ENCODE data around the gene IFNGR2. TPM values are rescaled to one million over a fixed set of nuclear protein-coding genes. Genes with fewer than 3 reads are reported as not detected.

IFNGR2 gene
- polyA plus RNA-seq, 1 donor (not counting 4 experiments of a cell fraction or from before 2014, with no cell fraction given), result 94.3 TPM

- TF ChIP-seq CTCF (optimal IDR thresholded peaks at IDR 0.05 in 1 of 3, IDR thresholded peaks at IDR 0.05 in 1 of 3, conservative IDR thresholded peaks at IDR 0.05 in 1 of 3; ENCODE audit: extremely low read depth in 1 of 3, insufficient read depth in 2 of 3, low read length in 3 of 3) (no peak), EZH2 (IDR thresholded peaks at IDR 0.05; ENCODE audit: low read length) (no peak)
- Histone ChIP-seq H3K79me2 (ENCODE audit: control insufficient read depth, insufficient read depth, low read length) (peaks cover 48% of the 10 kb centered on the region), H3K9me1 (ENCODE audit: control insufficient read depth, extremely low read depth, insufficient read depth, low read length) (no peaks in the 10 kb centered on the region), H4K20me1 (ENCODE audit: control insufficient read depth, extremely low read depth, insufficient read depth, low read length) (no peaks in the 10 kb centered on the region), H3K27ac (ENCODE audit: control insufficient read depth, insufficient read depth, low read length) (no peak overlapping the region), H3K36me3 (ENCODE audit: control insufficient read depth in 2 of 2, extremely low read depth in 1 of 2, insufficient read depth in 2 of 2, low read length in 2 of 2) (peaks cover 0 to 3% of the 10 kb centered on the region in 2 experiments), H3K9me3 (ENCODE audit: control insufficient read depth, low read depth, low read length) (no peaks in the 10 kb centered on the region), H3K4me3 (ENCODE audit: control insufficient read depth in 2 of 3, extremely low read depth in 1 of 3, insufficient read depth in 2 of 3, low read depth in 1 of 3, low read length in 3 of 3) (no peak overlapping the region), H2AFZ (ENCODE audit: control insufficient read depth, low read length) (no peak overlapping the region), H3K9ac (ENCODE audit: control insufficient read depth, extremely low read depth, insufficient read depth, low read length) (no peak overlapping the region), H3K27me3 (ENCODE audit: control insufficient read depth, extremely low read depth, insufficient read depth, low read length) (no peaks in the 10 kb centered on the region), H3K4me1 (ENCODE audit: control insufficient read depth, extremely low read depth, insufficient read depth, low read length) (peaks cover 1% of the 10 kb centered on the region), H3K4me2 (ENCODE audit: control insufficient read depth, extremely low read depth, insufficient read depth, low read depth, low read length) (no peak overlapping the region)
- no peak for FAIRE-seq
- dilution Hi-C loops (cut with MboI; ENCODE audit: extremely low pct_ligation_motif_present, low sequenced_read_pairs), result no loop called here
- no peak for DNase-seq (ENCODE audit: low read depth, low spot score)
Observed at GRCh38 chr21:33473344-33473743, 70.1 kb downstream of the IFNGR2 start.

GRCh38 chr21:33477066-33477465 is 73.9 kb downstream of the IFNGR2 start:
- dilution Hi-C loops (cut with MboI; ENCODE audit: extremely low pct_ligation_motif_present, low sequenced_read_pairs), result no loop called here
- Histone ChIP-seq H3K9me1 (ENCODE audit: control insufficient read depth, extremely low read depth, insufficient read depth, low read length) (no peaks in the 10 kb centered on the region), H3K36me3 (ENCODE audit: control insufficient read depth in 2 of 2, extremely low read depth in 1 of 2, insufficient read depth in 2 of 2, low read length in 2 of 2) (no peaks in the 10 kb centered on the region), H3K4me1 (ENCODE audit: control insufficient read depth, extremely low read depth, insufficient read depth, low read length) (peaks cover 8% of the 10 kb centered on the region), H4K20me1 (ENCODE audit: control insufficient read depth, extremely low read depth, insufficient read depth, low read length) (no peaks in the 10 kb centered on the region), H3K27ac (ENCODE audit: control insufficient read depth, insufficient read depth, low read length) (no peak overlapping the region), H2AFZ (ENCODE audit: control insufficient read depth, low read length) (no peak overlapping the region), H3K4me3 (ENCODE audit: control insufficient read depth in 2 of 3, extremely low read depth in 1 of 3, insufficient read depth in 2 of 3, low read depth in 1 of 3, low read length in 3 of 3) (no peak overlapping the region), H3K4me2 (ENCODE audit: control insufficient read depth, extremely low read depth, insufficient read depth, low read depth, low read length) (no peak overlapping the region), H3K9ac (ENCODE audit: control insufficient read depth, extremely low read depth, insufficient read depth, low read length) (no peak overlapping the region), H3K9me3 (ENCODE audit: control insufficient read depth, low read depth, low read length) (no peaks in the 10 kb centered on the region), H3K27me3 (ENCODE audit: control insufficient read depth, extremely low read depth, insufficient read depth, low read length) (no peaks in the 10 kb centered on the region), H3K79me2 (ENCODE audit: control insufficient read depth, insufficient read depth, low read length) (peaks cover 42% of the 10 kb centered on the region)
- FAIRE-seq, result no peak
- no peak for DNase-seq (ENCODE audit: low read depth, low spot score)
- TF ChIP-seq EZH2 (IDR thresholded peaks at IDR 0.05; ENCODE audit: low read length) (no peak), CTCF (optimal IDR thresholded peaks at IDR 0.05 in 1 of 3, IDR thresholded peaks at IDR 0.05 in 1 of 3, conservative IDR thresholded peaks at IDR 0.05 in 1 of 3; ENCODE audit: extremely low read depth in 1 of 3, insufficient read depth in 2 of 3, low read length in 3 of 3) (no peak)
